Sigmoid colon (tissue), 4 donors: ENCODE data around the gene KAT2A.

Experiments
- CTCF ChIP-seq, 4 experiments: fragments of 450-650 bp in 3 of 4; fragments of 200-600 bp in 1 of 4; IDR thresholded peaks; one replicate each; pipeline ENCODE4 v1.5.1; 2016 to 2019; ENCODE audit warnings: antibody characterized with exemption in 4 of 4, mild to moderate bottlenecking in 3 of 4, moderate library complexity in 2 of 4
- POLR2A ChIP-seq, 2 donors: fragments of 450-650 bp; IDR thresholded peaks; one replicate each; pipeline ENCODE4 v1.6.1; 2016; ENCODE audit warnings: antibody characterized with exemption in 2 of 2, mild to moderate bottlenecking in 2 of 2, moderate library complexity in 2 of 2
- POLR2AphosphoS5 ChIP-seq, 4 donors: sonication (generic); formaldehyde crosslinking; IDR thresholded peaks; one replicate each; pipeline ENCODE4 v1.6.1; 2017; ENCODE audit warnings: antibody characterized with exemption in 4 of 4

- TF ChIP-seq CTCF (IDR thresholded peaks at IDR 0.05) (no peak), POLR2AphosphoS5 (IDR thresholded peaks at IDR 0.05) (no peak), POLR2A (IDR thresholded peaks at IDR 0.05) (no peak)
Observed at GRCh38 chr17:42096360-42097111, 24.6 kb downstream of the KAT2A start.
